Bronchial epithelial cell (primary cell): ENCODE measurements around the gene GRIA4. TPM values are rescaled to one million over a fixed set of nuclear protein-coding genes. Genes with fewer than 3 reads are reported as not detected.

ENCODE experiments used
- DNase-seq: peaks from one replicate; pipeline ENCODE4 v3.0.0-alpha.2; 2010; ENCODE audit warnings: low read depth
- FAIRE-seq: peaks from 2 replicates; lab custom pipeline; 2011; peaks lifted over from hg19 to GRCh38; lab: Jason Lieb, UNC
- H3K27me3 ChIP-seq: 2 replicates; pipeline ENCODE4 v1.5.1; 2011; ENCODE audit warnings: low read length; ENCODE audit not compliant: control insufficient read depth, insufficient read depth
- H3K36me3 ChIP-seq: 2 replicates; pipeline ENCODE4 v1.5.1; 2011; ENCODE audit warnings: low read length; ENCODE audit not compliant: control insufficient read depth, insufficient read depth
- H3K4me3 ChIP-seq: 2 replicates; pipeline ENCODE4 v1.5.1; 2011; ENCODE audit warnings: mild to moderate bottlenecking, low read depth, low read length, control low read depth
- total RNA-seq: library from RNA; depleted of rRNA; stranded (reverse); fragments of >200 nt; gene quantifications from 2 replicates; pipeline ENCODE4 v1.2.1, GENCODE V29; 2014
- TF ChIP-seq, protein P1 (sequence below): IDR thresholded peaks from 2 replicates; pipeline ENCODE4 v1.5.1; 2011; ENCODE audit warnings: mild to moderate bottlenecking, moderate library complexity, low read length, control low read depth, inconsistent platforms; ENCODE audit not compliant: insufficient read depth, severe bottlenecking

GRIA4 gene
- total RNA-seq, result under 0.01 TPM in 1 of 2 replicates, not detected in the other

DNA sequence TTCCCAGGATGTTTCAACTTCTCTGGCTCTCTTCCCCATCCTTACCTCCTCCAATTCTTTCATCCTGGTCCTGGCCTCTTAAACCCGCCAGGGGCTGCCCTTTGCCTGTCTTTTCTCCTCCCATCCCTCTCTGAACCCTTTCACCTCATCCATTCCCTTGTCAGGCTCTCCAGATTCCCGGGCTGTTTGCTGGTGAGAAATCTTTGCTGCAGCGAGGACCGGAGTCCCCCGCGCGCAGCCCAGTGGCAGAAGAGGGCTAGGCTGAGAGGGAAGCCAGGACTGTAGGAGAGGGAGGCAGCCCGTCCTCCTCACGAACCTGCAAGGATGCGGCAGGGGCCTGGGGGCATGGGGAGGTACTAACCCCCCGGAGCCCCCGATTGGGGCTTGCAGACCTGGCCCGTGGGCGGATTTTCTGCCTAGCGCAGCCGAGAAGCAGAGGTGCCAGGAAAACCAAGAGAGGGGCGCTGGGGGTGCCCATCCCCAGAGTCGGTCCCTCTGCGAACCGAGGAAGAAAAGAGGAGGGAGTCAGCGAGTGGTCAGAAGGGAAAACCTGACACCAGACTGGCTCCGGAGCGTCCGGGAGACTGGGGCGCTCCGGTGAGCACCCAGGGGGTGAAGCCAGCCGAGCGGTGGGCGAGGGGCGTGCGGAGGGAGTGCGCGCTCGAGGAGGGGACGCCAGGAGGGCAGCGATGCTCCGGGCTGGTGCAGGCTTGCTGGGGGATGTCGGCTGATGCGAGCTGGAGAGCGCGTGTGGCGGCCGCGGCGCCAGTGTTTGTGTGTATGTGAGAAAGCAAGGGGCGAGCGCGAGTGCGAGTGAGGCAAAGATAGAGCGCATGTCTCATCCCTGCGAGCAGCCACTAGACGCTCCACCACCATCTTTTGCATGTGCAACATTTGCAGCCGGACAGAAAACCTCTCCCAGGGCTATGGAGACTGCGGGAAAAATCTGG, at the start of gene GRIA4:
Gene GRIA4, plus strand, starts transcription at position 242 of the 950 bp plus-strand sequence. CDS start 925 bp downstream, outside the sequence.
- Histone ChIP-seq H3K27me3 (peaks cover 18% of the 10 kb centered on the region), H3K36me3 (no peaks in the 10 kb centered on the region), H3K4me3 (no peak within 1 kb of the TSS)
- FAIRE-seq (no peak), DNase-seq (no peak)
- TF ChIP-seq, protein P1, sequence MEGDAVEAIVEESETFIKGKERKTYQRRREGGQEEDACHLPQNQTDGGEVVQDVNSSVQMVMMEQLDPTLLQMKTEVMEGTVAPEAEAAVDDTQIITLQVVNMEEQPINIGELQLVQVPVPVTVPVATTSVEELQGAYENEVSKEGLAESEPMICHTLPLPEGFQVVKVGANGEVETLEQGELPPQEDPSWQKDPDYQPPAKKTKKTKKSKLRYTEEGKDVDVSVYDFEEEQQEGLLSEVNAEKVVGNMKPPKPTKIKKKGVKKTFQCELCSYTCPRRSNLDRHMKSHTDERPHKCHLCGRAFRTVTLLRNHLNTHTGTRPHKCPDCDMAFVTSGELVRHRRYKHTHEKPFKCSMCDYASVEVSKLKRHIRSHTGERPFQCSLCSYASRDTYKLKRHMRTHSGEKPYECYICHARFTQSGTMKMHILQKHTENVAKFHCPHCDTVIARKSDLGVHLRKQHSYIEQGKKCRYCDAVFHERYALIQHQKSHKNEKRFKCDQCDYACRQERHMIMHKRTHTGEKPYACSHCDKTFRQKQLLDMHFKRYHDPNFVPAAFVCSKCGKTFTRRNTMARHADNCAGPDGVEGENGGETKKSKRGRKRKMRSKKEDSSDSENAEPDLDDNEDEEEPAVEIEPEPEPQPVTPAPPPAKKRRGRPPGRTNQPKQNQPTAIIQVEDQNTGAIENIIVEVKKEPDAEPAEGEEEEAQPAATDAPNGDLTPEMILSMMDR, result no peak

GRCh38 chr11:105573091-105573490, 36.8 kb upstream of the GRIA4 start:
- TF ChIP-seq, protein P1, result no peak
- FAIRE-seq (no peak), DNase-seq (no peak)
- Histone ChIP-seq H3K36me3 (no peaks in the 10 kb centered on the region), H3K27me3 (no peaks in the 10 kb centered on the region), H3K4me3 (no peak overlapping the region)

GRCh38 chr11:105574974-105575373, 34.9 kb upstream of the GRIA4 start:
- Histone ChIP-seq H3K27me3 (no peaks in the 10 kb centered on the region), H3K4me3 (no peak overlapping the region), H3K36me3 (no peaks in the 10 kb centered on the region)
- TF ChIP-seq, protein P1, result no peak
- FAIRE-seq, result no peak
- peak; percentile 4 for DNase-seq

DNA sequence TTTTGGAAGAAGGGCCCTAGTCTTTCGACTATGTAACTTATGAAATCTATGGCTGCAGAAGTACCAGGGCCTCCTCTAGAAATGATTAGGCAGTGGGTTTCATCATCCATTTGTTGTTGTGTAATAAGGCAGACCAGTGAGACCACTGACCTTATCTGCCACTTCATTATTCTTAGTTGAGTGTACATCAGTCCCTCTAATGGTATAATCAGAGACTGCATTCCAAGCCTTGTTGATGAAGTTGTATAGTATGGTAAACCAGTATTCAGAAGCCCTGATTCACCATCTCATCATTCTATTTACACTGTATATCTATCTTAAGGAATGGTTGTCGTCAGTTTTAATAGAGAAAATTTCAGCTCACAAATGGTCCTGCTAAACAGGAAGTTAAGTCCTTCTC, 32.2 kb upstream of the GRIA4 start:
- FAIRE-seq, result no peak
- no peak overlapping the region for H3K4me3 ChIP-seq
- H3K27me3 ChIP-seq, result no peaks in the 10 kb centered on the region
- TF ChIP-seq, protein P1, result no peak
- H3K36me3 ChIP-seq, result no peaks in the 10 kb centered on the region
- DNase-seq, result peak; percentile 41

DNA sequence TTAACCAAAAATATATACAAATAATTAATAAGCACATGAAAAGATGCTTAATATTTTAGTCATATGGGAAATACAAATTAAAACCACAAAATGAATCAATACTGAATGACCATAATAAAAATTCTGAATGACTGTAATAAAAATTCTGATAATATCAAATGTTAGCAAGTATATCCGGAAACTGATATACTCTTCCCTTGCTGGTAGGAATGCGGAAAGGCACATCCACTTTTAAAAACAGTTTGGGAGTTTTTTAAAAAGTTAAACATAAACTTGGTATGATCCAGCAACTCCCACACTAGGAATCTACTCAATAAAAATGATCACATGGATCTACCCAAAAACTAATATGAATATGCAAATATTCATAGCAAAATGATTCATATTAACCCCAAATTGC, 30.8 kb upstream of the GRIA4 start:
- no peak overlapping the region for H3K4me3 ChIP-seq
- FAIRE-seq (no peak), DNase-seq (no peak)
- TF ChIP-seq, protein P1, result no peak
- H3K36me3 ChIP-seq, result no peaks in the 10 kb centered on the region
- no peaks in the 10 kb centered on the region for H3K27me3 ChIP-seq
